Kidney (tissue), 14 donors: Measurements from ENCODE around the gene CD3D. TPM values are rescaled to one million over a fixed set of nuclear protein-coding genes. Genes with fewer than 3 reads are reported as not detected.
"Not testable (repeated sequence)": the region's sequence is repeated elsewhere in the genome, so short reads cannot be mapped to it uniquely, and the experiment has no call there.

ENCODE experiments used
- DNase-seq, 5 donors: peaks; one replicate each; pipeline ENCODE4 v3.0.0-alpha.2; 2013 to 2020
- FAIRE-seq: peaks from 2 replicates; lab custom pipeline; 2012; peaks lifted over from hg19 to GRCh38; lab: Jason Lieb, UNC
- H3K27ac ChIP-seq, 2 donors: one replicate each; pipeline ENCODE4 v1.7.0; 2013; ENCODE audit warnings: low read depth in 2 of 2, low read length in 2 of 2, inconsistent platforms in 1 of 2
- H3K27me3 ChIP-seq: one replicate; pipeline ENCODE4 v1.7.1; 2013; ENCODE audit warnings: low read length, inconsistent platforms; ENCODE audit not compliant: control insufficient read depth, insufficient read depth
- H3K36me3 ChIP-seq, 3 donors: one replicate each; pipeline versions ENCODE4 v1.7.0 to v1.7.1; 2013; ENCODE audit warnings: low read length in 3 of 3, control low read depth in 1 of 3, inconsistent platforms in 1 of 3; ENCODE audit not compliant: insufficient read depth in 3 of 3, control insufficient read depth in 2 of 3
- H3K4me1 ChIP-seq, 3 donors: one replicate each; pipeline versions ENCODE4 v1.7.0 to v1.7.1; 2013; ENCODE audit warnings: low read length in 3 of 3, inconsistent platforms in 1 of 3, low read depth in 1 of 3; ENCODE audit not compliant: control insufficient read depth in 2 of 3, insufficient read depth in 2 of 3
- H3K4me3 ChIP-seq, 3 donors: one replicate each; pipeline versions ENCODE4 v1.7.0 to v1.8.1; 2013; ENCODE audit warnings: low read length in 3 of 3, control low read depth in 1 of 3, inconsistent platforms in 1 of 3
- H3K9ac ChIP-seq, 3 donors: one replicate each; pipeline versions ENCODE4 v1.7.0 to v1.7.1; 2013; ENCODE audit warnings: low read length in 3 of 3, control low read depth in 1 of 3, inconsistent platforms in 1 of 3
- H3K9me3 ChIP-seq, 3 donors: one replicate each; pipeline versions ENCODE4 v1.7.0 to v1.7.1; 2013; ENCODE audit warnings: low read length in 3 of 3, control low read depth in 1 of 3, inconsistent platforms in 1 of 3; ENCODE audit not compliant: control insufficient read depth in 2 of 3, insufficient read depth in 1 of 3
- CTCF ChIP-seq: IDR thresholded peaks from 3 replicates; pipeline ENCODE4 v1.5.1; 2012; ENCODE audit warnings: mild to moderate bottlenecking, moderate library complexity, borderline replicate concordance; ENCODE audit not compliant: insufficient read depth; ENCODE audit errors: extremely low read depth
- intact Hi-C: fragments of 100-400 bp; cut with DNase I; formaldehyde crosslinking; loops from one replicate; pipeline ENCODE4 v1.11.1; 2022
- polyA plus RNA-seq: library from polyadenylated mRNA; stranded (reverse); fragments of 350-450 nt; fragmentation: Illumina TruSeq; extraction: RNeasy Lipid Tissue Mini Kit (QIAGEN cat#74804); gene quantifications from one replicate; pipeline ENCODE4 v1.2.3, GENCODE V29; 2014; ENCODE audit warnings: low read depth, low replicate concordance; ENCODE audit not compliant: insufficient read depth
- total RNA-seq: library from RNA; stranded (reverse); fragmentation: NEBNext Ultra II Directional; extraction: Animal tissue kit (Norgen Biotek cat#: 25700); gene quantifications from one replicate; pipeline ENCODE4 v1.2.1, GENCODE V29; 2021
- donor health status: control.
- donor health status: control.
- donor health status: control.
- donor health status: control.
- donor health status: control.
- donor health status: DM: yes; HTN: yes; CAD: no.
- donor health status: Normal renal cell carcinoma (clear cell type).

Gene CD3D
- total and polyA plus RNA-seq, 2 donors from 2014 or later = 1.4 to 8.7 TPM

GRCh38 chr11:118310271-118310670 is 32.2 kb downstream of the CD3D start:
- no peak for TF ChIP-seq CTCF
- no peak overlapping the region for H3K9ac ChIP-seq
- no peak overlapping the region for H3K27ac ChIP-seq
- H3K27me3 ChIP-seq = no peaks in the 10 kb centered on the region
- intact Hi-C loops = no loop called here
- H3K36me3 ChIP-seq = no peaks in the 10 kb centered on the region
- DNase-seq (no peak), FAIRE-seq (no peak)
- no peak overlapping the region for H3K4me3 ChIP-seq
- no peaks in the 10 kb centered on the region for H3K4me1 ChIP-seq
- H3K9me3 ChIP-seq = no peaks in the 10 kb centered on the region

- H3K9me3 ChIP-seq, FAIRE-seq, H3K9ac ChIP-seq, intact Hi-C loops, H3K4me3 ChIP-seq, H3K4me1 ChIP-seq, DNase-seq, H3K27me3 ChIP-seq, H3K36me3 ChIP-seq, H3K27ac ChIP-seq: not testable (repeated sequence)
These were observed 33.4 kb downstream of the CD3D start for GRCh38 chr11:118308995-118309528.

GRCh38 chr11:118306556-118306955 is 35.9 kb downstream of the CD3D start:
- no peaks in the 10 kb centered on the region for H3K36me3 ChIP-seq
- DNase-seq (no peak), FAIRE-seq (no peak)
- H3K27me3 ChIP-seq = no peaks in the 10 kb centered on the region
- no peak overlapping the region for H3K9ac ChIP-seq
- no peak overlapping the region for H3K27ac ChIP-seq
- no peak for TF ChIP-seq CTCF
- H3K4me3 ChIP-seq = no peak overlapping the region
- H3K4me1 ChIP-seq = no peaks in the 10 kb centered on the region
- no peaks in the 10 kb centered on the region for H3K9me3 ChIP-seq
- intact Hi-C loops = no loop called here

DNA sequence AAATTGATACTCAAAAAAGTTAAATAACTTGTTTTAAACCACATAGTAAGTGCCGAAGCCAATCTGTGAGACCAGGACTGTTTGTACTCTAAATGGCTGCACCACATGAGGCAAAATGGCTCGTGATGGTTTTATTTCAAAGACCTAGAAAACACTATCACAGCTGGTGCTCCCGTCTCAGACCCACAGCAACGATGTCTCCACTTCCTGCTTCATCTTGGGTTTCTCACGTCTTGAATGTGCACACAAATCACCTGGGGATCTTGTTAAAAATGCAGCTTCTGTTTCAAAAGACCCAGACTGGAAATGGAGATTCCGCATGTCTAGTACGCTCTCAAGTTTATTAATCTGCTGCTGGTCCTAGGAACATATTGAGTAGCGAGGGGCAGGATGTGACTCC is 36.8 kb downstream of the CD3D start:
- DNase-seq (peak in 2 of 5 donors; percentile 31 to 36), FAIRE-seq (no peak)
- Histone ChIP-seq H3K27me3 (no peaks in the 10 kb centered on the region), H3K9ac (no peak overlapping the region), H3K27ac (no peak overlapping the region), H3K4me1 (no peaks in the 10 kb centered on the region), H3K36me3 (no peaks in the 10 kb centered on the region), H3K4me3 (no peak overlapping the region), H3K9me3 (no peaks in the 10 kb centered on the region)
- TF ChIP-seq CTCF = no peak
- intact Hi-C loops = no loop called here
